RWPE1 (cell line): ENCODE measurements around the gene SHISA4.

Source experiments
- CTCF ChIA-PET: fragments of 350-600 bp; sonication (Branson Sonifier 250); formaldehyde crosslinking; extraction: SDS; loops from one replicate; lab custom pipeline; 2021; lab: Yijun Ruan, JAX
- POLR2A ChIA-PET: fragments of 400-600 bp; formaldehyde crosslinking; extraction: SDS; loops from one replicate; lab custom pipeline; 2020; ENCODE audit warnings: antibody characterized with exemption; ENCODE audit not compliant: low non-redundant PET; lab: Yijun Ruan, JAX
- DNase-seq: peaks from one replicate; pipeline ENCODE4 v3.0.0; 2012; ENCODE audit warnings: low spot score
- H3K27ac ChIP-seq: fragments of 450-650 bp; 2 replicates; pipeline ENCODE4 v1.5.1; 2017
- CTCF ChIP-seq: fragments of 450-650 bp; conservative IDR thresholded peaks from 2 replicates; pipeline ENCODE4 v1.5.1; 2017; ENCODE audit warnings: low read depth, mild to moderate bottlenecking

Gene SHISA4

GRCh38 chr1:201928266-201928665, 39.6 kb downstream of the SHISA4 start:
- DNase-seq, result no peak
- POLR2A ChIA-PET, result interaction anchor here (0.6 kb wide), 1 partner anchor 60 kb away, joined by 3 read pairs; no protein-coding TSS in a partner anchor
- CTCF ChIA-PET, result interaction anchor here (0.6 kb wide), 1 partner anchor 40 kb away, joined by 5 read pairs; no protein-coding TSS in a partner anchor

GRCh38 chr1:201930137-201930536, 41.4 kb downstream of the SHISA4 start:
- no peak for DNase-seq
- no peak overlapping the region for H3K27ac ChIP-seq
- CTCF ChIA-PET, result no interaction called here
- POLR2A ChIA-PET, result no interaction called here
- no peak for TF ChIP-seq CTCF

More at GRCh38 chr1:201928266-201928665, 39.6 kb downstream of the SHISA4 start:
- no peak for TF ChIP-seq CTCF
- no peak overlapping the region for H3K27ac ChIP-seq

GRCh38 chr1:201930803-201931202, 42.1 kb downstream of the SHISA4 start:
- ChIA-PET CTCF (interaction anchor here (1.0 kb wide), 1 partner anchor 10 kb away, joined by 4 read pairs; no protein-coding TSS in a partner anchor), POLR2A (no interaction called here)
- no peak for DNase-seq
- TF ChIP-seq CTCF, result no peak
- no peak overlapping the region for H3K27ac ChIP-seq

GRCh38 chr1:201933840-201934430, 45.2 kb downstream of the SHISA4 start:
- DNase-seq, result no peak
- CTCF ChIA-PET, result interaction anchor here (0.6 kb wide), 1 partner anchor 39 kb away, joined by 3 read pairs; no protein-coding TSS in a partner anchor
- no peak for TF ChIP-seq CTCF
- POLR2A ChIA-PET, result no interaction called here
- no peak overlapping the region for H3K27ac ChIP-seq

- no peak for TF ChIP-seq CTCF
- POLR2A ChIA-PET, result no interaction called here
- H3K27ac ChIP-seq, result no peak overlapping the region
- CTCF ChIA-PET, result interaction anchor here (0.6 kb wide), 1 partner anchor 637 kb away, joined by 3 read pairs; no protein-coding TSS in a partner anchor
- peak; percentile 74 for DNase-seq
Measured at GRCh38 chr1:201937624-201938213, 49.0 kb downstream of the SHISA4 start.

- ChIA-PET POLR2A (no interaction called here), CTCF (interaction anchor here (0.6 kb wide), 1 partner anchor 120 kb away, joined by 5 read pairs; no protein-coding TSS in a partner anchor)
- no peak overlapping the region for H3K27ac ChIP-seq
- no peak for TF ChIP-seq CTCF
- no peak for DNase-seq
Measured at GRCh38 chr1:201938440-201939035, 49.8 kb downstream of the SHISA4 start.
